GM12801 (cell line): Measurements from ENCODE around the gene AKT3.

ENCODE experiments used
- TF ChIP-seq, protein P1 (sequence below): IDR thresholded peaks from one replicate; pipeline ENCODE4 v1.5.1; 2011; ENCODE audit warnings: control low read depth; ENCODE audit not compliant: insufficient read length; ENCODE audit errors: extremely low read depth

The AKT3 gene

DNA sequence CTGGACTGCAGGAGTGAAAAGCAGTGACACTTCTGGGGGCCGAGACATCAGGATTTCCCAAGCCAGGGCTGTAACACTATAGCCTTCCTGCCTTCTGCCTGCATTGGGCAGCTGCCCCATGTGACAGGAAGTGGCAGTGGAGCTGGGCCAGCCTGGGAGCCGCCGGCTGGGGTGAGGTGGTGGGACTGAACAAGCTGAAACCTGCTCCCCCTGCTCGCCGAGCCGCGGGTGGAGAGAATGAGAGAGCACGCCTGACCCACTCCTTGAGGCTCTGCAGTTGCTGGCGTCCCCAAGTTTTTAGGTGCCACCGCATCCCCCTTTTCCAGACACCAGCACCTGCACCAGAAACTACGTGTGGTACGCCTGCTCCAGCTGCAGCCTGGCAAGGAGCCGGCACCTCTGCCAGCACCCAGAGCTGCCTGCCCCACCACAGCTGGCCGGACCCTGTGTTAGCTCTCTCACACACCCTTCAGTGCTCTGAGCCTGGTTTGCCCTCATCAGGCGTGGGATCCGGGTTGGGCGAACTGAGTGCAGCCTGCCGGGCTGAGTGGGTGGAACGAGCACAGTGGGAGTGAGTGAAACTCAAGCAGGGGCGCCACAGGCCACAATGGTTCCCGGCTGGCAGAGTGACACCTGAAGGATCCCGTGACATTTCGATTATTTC lies 119.4 kb downstream of the AKT3 start:
- TF ChIP-seq, protein P1, sequence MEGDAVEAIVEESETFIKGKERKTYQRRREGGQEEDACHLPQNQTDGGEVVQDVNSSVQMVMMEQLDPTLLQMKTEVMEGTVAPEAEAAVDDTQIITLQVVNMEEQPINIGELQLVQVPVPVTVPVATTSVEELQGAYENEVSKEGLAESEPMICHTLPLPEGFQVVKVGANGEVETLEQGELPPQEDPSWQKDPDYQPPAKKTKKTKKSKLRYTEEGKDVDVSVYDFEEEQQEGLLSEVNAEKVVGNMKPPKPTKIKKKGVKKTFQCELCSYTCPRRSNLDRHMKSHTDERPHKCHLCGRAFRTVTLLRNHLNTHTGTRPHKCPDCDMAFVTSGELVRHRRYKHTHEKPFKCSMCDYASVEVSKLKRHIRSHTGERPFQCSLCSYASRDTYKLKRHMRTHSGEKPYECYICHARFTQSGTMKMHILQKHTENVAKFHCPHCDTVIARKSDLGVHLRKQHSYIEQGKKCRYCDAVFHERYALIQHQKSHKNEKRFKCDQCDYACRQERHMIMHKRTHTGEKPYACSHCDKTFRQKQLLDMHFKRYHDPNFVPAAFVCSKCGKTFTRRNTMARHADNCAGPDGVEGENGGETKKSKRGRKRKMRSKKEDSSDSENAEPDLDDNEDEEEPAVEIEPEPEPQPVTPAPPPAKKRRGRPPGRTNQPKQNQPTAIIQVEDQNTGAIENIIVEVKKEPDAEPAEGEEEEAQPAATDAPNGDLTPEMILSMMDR = no peak

DNA sequence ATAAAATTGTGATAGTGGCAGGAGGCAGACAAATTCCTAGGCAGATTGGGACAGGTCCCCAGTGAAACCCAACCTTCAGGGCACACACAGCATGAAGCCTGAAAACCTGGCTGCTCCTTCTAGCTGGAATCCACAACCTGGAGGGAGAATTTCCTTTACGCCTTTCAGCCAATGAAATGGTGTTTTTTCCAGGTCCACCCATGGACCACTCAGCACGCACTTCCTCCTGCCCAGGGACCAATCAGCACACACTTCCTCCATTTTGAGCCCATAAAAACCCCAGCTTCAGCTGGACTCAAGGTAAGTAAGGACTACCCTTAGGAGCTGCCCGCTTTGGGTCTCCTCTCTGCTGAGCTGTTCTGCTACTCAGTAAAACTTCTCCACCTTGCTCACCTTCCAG lies 120.1 kb downstream of the AKT3 start:
- TF ChIP-seq, protein P1 = no peak

DNA sequence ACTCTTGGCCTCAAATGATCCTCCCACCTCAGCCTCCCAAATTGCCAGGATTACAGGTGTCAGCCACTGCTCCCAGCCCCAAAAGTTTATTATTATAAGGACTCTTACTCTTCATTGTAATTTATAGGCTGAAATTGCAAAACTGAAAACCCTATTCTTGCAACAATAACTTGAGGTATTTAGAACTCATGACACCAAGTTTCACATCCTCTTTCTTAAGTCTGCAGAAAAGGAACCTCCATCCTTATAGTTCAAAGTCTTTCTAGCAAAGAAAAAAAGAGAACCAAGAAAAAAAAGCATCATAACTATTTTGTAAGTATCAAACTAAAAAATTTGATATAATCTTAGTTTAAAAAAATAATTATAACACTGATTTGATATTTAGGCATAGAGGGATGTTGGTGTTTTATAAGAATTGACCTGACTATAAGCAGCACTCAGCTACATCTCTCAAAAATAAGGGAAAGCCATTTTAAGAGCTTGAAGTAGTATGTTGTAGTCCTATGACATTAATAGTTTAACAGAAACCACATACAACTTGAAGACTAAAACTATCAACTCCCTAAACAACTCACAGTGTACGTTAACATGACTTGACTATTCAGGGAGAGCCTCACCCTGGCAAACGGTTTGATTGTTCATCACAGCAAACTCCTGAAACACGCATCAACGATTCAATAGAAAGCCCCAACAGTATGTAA lies 122.4 kb downstream of the AKT3 start:
- TF ChIP-seq, protein P1 = no peak

DNA sequence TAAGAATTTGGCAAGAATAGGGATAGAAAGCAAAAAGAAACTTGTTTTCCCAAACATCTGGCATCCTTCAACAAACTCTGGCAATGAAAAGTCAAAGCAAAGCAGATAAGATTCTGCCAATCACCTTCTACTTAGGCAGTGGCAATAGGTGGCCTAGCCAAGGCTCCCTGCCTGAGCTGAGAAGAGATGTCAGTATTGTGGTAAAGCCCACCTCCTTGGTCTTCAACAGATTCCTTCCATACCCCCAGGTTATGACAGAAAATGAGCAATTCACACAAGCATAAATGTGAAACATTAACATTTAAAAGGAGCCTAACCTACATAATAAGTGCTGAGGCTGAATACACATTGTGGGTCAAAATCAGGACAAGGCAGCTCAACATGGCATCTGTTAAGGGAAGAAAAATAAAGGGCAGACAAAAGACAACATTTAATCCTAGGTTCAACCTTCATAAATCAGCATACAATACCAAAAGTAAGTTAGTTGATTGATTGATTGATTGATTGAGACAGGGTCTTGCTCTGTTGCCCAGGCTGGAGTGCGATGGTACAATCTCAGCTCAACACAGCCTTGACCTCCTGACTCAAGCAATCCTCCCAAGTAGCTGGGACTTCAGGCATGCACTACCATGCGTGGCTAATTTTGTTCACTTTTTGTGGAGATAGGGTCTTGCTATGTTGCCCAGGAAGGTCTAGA lies 123.1 kb downstream of the AKT3 start:
- TF ChIP-seq, protein P1 = no peak

DNA sequence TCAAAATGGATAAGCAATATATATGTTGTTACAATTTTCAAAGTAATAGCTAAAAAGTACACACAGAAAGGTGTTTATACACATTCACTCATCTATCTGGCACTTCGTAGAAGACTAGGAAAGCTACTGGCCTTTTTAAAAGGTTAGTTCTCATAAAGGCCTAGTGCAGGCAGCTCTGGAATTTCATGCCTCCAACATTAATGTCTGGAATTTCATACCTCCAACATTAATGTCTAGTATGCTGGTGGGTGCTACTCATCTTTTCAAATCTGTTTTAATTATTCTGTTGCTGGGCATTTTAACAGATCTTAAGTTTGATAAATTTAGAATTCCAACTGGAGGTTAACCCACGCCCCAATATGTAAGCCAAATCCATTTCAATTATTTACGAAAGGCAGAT lies 124.2 kb downstream of the AKT3 start:
- TF ChIP-seq, protein P1 = no peak

DNA sequence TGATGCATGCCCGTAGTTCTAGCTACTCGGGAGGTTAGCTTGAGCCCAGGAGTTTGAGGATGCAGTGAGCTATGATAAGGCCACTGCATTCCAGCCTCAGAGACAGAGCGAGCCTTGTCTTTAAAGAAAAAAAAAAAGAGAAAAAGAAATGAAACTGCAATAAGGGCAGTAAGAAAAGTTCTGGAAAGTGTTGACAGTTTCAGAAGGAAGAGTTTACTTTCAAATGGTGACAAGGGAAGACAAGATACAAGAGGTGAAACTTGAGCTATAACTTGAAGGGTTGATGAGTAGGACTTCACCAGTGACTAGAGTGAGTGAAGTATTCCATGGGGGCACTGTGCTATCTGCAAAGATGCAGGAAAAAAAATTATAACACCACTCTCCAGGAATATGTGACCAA lies 125.0 kb downstream of the AKT3 start:
- TF ChIP-seq, protein P1 = no peak

DNA sequence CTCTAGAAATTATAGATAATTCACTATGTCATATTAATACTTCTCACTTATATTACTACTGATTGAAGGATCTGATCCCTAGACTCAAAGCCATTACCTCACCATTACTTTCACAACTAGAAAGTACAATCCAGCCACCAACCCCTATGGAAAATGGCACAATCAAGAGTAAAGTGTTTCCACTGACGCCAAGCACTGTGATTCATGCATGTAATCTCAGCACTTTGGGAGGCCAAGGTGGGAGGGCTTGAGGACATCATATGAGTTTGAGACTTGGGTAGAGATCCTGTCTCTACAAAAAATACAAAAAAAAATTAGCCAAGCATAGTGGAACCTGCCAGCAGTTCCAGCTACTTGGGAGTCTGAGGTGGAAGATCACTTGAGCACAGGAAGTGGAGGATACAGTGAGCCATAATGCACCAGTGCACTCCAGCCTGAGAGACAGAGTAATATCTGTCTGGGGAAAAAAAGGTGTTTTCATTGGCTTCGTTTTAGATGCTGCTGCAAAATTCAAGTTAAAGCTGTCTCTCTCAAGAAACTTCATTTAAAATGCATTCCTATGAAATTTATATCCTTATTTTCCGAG lies 126.5 kb downstream of the AKT3 start:
- TF ChIP-seq, protein P1 = no peak
